Measurements from ENCODE around the gene MORN5.

The MORN5 gene

DNA sequence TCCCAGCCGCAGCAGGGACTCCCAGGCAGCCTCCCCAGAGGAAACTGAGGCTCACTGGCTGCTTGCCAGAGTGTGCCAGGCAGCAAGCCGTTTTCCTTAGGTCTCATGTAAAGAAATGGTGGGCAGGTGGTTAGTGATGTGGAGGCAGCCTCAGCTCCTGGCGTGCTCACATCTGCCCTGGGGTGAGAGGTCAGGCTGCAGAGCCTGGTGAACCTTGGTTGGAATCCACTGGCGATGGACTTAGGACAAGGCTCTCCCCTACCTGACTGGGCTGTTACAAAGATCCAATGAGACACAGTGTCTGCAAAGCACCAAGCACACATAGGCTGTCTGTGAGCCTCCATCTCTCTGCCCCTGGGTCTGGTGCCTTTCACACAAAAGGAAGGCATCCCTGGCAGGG lies 38.2 kb downstream of the MORN5 start:
- Histone ChIP-seq H3K36me3 (ENCODE audit: insufficient read depth, low read length) (no peaks in the 10 kb centered on the region), H3K4me1 (ENCODE audit: insufficient read depth, low read length) (no peaks in the 10 kb centered on the region), H3K4me3 (ENCODE audit: low read depth in 1 of 2, low read length in 2 of 2) (no peak overlapping the region), H3K27ac (ENCODE audit: low read depth, low read length) (no peak overlapping the region), H3K9ac (ENCODE audit: low read length) (no peak overlapping the region), H3K27me3 (ENCODE audit: control insufficient read depth in 1 of 2, insufficient read depth in 2 of 2, low read length in 2 of 2) (no peaks in the 10 kb centered on the region), H3K9me3 (ENCODE audit: low read length) (no peaks in the 10 kb centered on the region)

DNA sequence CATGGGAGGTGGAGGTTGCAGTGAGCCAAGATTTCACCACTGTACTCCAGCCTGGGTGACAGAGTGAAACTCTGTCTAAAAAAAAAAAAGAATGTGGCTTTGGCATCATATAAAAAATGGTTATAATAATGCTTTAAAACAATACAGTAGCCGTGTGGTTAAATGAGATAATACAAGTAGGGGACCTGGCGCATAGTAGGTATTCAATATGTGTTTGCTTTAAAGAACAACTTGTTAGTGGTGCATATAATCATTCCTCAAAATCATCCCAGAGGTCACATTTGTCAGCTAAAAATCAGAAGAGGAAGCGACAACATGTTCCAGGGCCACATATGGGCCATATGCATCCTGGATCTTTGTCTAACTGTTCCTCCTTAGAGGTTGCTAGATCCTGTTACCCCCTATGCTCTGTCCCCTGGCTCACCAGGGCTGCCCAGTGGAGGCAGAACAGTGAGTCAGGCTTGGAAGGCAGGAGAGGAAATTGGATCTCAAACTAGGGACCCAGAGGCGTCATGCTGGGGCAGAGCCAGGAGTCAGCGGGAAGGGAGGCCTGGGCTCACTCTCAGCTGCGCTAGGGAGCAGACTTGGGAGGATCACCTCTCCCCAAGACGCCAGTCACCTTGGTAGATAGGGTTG lies 41.4 kb downstream of the MORN5 start:
- no peaks in the 10 kb centered on the region for H3K27me3 ChIP-seq (ENCODE audit: control insufficient read depth in 1 of 2, insufficient read depth in 2 of 2, low read length in 2 of 2)
- H3K9ac ChIP-seq (ENCODE audit: low read length) = no peak overlapping the region
- no peak overlapping the region for H3K27ac ChIP-seq (ENCODE audit: low read depth, low read length)
- no peaks in the 10 kb centered on the region for H3K9me3 ChIP-seq (ENCODE audit: low read length)
- H3K4me3 ChIP-seq (ENCODE audit: low read depth in 1 of 2, low read length in 2 of 2) = no peak overlapping the region
- no peaks in the 10 kb centered on the region for H3K4me1 ChIP-seq (ENCODE audit: insufficient read depth, low read length)
- no peaks in the 10 kb centered on the region for H3K36me3 ChIP-seq (ENCODE audit: insufficient read depth, low read length)

DNA sequence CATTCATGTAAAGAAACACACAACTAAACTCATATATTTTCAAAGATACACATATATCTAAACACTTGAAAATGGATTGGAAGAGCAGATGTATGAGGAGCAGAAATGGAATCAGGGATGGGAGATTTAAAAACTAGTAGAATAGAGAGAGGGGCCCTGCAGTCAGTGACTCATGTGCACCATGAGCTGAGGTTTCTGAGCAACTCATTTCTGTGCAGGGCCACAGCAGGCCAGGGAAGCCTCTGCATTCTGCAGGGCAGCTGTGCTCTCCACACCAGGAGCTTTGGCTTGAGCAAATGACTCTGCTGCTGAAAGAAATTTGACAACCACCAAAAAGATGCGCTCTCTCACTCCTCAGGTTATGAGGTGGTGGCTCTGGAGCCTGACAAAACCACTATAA lies 41.9 kb downstream of the MORN5 start:
- Histone ChIP-seq H3K27ac (ENCODE audit: low read depth, low read length) (no peak overlapping the region), H3K36me3 (ENCODE audit: insufficient read depth, low read length) (no peaks in the 10 kb centered on the region), H3K4me1 (ENCODE audit: insufficient read depth, low read length) (no peaks in the 10 kb centered on the region), H3K27me3 (ENCODE audit: control insufficient read depth in 1 of 2, insufficient read depth in 2 of 2, low read length in 2 of 2) (no peaks in the 10 kb centered on the region), H3K9ac (ENCODE audit: low read length) (no peak overlapping the region), H3K4me3 (ENCODE audit: low read depth in 1 of 2, low read length in 2 of 2) (no peak overlapping the region), H3K9me3 (ENCODE audit: low read length) (no peaks in the 10 kb centered on the region)

DNA sequence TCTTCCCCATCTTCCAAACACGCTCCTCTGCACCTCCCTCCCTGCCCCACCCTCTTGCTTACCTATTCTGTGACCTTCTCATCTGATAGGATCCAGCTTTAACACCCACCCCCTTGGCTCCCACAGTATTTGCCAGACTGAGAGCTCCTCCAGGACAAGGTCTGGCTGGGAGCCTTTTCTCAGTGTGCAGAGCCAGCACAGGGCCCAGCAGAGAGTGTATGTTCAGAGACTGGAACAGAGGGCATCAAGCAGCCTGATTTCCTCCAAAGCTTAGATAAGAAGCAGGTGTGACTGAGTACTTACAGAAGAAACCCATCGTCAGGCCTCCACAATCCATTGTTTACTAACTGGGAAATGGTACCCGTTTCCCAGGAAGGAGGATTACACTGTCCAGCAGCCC lies 42.4 kb downstream of the MORN5 start:
- Histone ChIP-seq H3K36me3 (ENCODE audit: insufficient read depth, low read length) (no peaks in the 10 kb centered on the region), H3K27me3 (ENCODE audit: control insufficient read depth in 1 of 2, insufficient read depth in 2 of 2, low read length in 2 of 2) (no peaks in the 10 kb centered on the region), H3K9ac (ENCODE audit: low read length) (no peak overlapping the region), H3K9me3 (ENCODE audit: low read length) (no peaks in the 10 kb centered on the region), H3K4me1 (ENCODE audit: insufficient read depth, low read length) (no peaks in the 10 kb centered on the region), H3K27ac (ENCODE audit: low read depth, low read length) (no peak overlapping the region), H3K4me3 (ENCODE audit: low read depth in 1 of 2, low read length in 2 of 2) (no peak overlapping the region)

DNA sequence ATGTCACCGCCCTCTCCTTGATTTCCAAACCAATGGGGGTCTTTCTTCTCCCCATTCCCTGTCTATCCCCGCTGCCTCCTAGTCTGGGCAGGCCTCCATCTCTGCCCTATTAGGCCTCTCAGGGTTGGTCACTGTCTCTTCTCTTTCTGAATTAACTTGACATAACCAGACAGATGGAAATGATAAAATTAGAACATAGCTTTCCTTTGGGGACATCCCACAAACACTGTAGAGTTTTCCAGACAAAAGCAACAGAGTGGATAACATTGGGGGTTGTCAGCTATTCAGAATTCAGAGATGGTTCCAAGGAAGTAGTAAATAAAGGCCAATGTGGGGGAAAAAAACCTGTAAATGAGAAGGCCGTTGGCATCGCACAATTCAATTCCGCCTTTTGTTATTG lies 44.3 kb downstream of the MORN5 start:
- no peak overlapping the region for H3K27ac ChIP-seq (ENCODE audit: low read depth, low read length)
- no peaks in the 10 kb centered on the region for H3K36me3 ChIP-seq (ENCODE audit: insufficient read depth, low read length)
- H3K4me1 ChIP-seq (ENCODE audit: insufficient read depth, low read length) = no peaks in the 10 kb centered on the region
- H3K27me3 ChIP-seq (ENCODE audit: control insufficient read depth in 1 of 2, insufficient read depth in 2 of 2, low read length in 2 of 2) = no peaks in the 10 kb centered on the region
- no peaks in the 10 kb centered on the region for H3K9me3 ChIP-seq (ENCODE audit: low read length)
- H3K4me3 ChIP-seq (ENCODE audit: low read depth in 1 of 2, low read length in 2 of 2) = no peak overlapping the region
- no peak overlapping the region for H3K9ac ChIP-seq (ENCODE audit: low read length)

DNA sequence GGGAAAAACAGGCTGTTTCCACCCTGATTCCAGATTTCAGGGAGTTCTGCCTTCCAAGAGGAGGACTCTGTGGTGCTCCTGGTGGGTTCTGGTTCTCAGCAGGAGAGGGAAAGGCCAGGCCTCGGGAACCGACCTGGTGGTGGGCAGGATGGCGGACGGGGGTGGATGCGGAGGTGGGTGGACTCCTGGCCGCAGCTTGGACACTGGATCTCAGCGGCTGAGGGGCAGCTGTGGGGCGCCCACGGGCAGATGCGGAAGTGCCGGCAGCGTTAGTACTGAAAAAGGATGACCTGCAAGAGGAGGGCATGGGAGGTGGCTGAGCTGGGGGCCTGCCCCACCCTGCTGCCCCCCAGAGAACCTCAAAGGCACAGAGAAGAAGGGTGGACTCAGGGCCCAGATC lies 44.8 kb downstream of the MORN5 start:
- H3K4me3 ChIP-seq (ENCODE audit: low read depth in 1 of 2, low read length in 2 of 2) = no peak overlapping the region
- no peak overlapping the region for H3K9ac ChIP-seq (ENCODE audit: low read length)

DNA sequence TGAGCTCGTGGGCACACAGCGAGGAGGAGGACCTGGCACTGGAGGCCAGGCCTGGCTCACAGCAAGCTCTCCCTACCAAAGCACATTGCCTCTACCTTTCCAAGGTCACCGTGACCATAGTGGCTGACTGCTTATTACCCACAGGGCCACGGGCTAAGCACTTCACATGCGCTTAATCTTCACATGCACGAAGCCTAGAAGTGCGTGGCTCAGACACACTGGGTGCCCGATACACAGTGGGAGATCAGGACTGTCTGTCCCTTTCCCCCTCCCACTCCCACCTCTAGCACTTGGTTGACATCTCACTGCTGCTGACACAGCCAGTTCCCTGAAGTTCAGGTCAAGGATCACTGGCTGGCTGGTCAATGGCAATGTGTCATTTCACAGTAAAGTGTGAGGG lies 45.5 kb downstream of the MORN5 start:
- no peaks in the 10 kb centered on the region for H3K36me3 ChIP-seq (ENCODE audit: insufficient read depth, low read length)
- no peak overlapping the region for H3K4me3 ChIP-seq (ENCODE audit: low read depth in 1 of 2, low read length in 2 of 2)
- no peaks in the 10 kb centered on the region for H3K4me1 ChIP-seq (ENCODE audit: insufficient read depth, low read length)
- no peak overlapping the region for H3K9ac ChIP-seq (ENCODE audit: low read length)
- H3K27ac ChIP-seq (ENCODE audit: low read depth, low read length) = no peak overlapping the region
- H3K27me3 ChIP-seq (ENCODE audit: control insufficient read depth in 1 of 2, insufficient read depth in 2 of 2, low read length in 2 of 2) = no peaks in the 10 kb centered on the region
- no peaks in the 10 kb centered on the region for H3K9me3 ChIP-seq (ENCODE audit: low read length)

More for the DNA sequence above, 44.8 kb downstream of the MORN5 start:
- Histone ChIP-seq H3K27ac (ENCODE audit: low read depth, low read length) (no peak overlapping the region), H3K36me3 (ENCODE audit: insufficient read depth, low read length) (no peaks in the 10 kb centered on the region), H3K4me1 (ENCODE audit: insufficient read depth, low read length) (no peaks in the 10 kb centered on the region), H3K27me3 (ENCODE audit: control insufficient read depth in 1 of 2, insufficient read depth in 2 of 2, low read length in 2 of 2) (no peaks in the 10 kb centered on the region), H3K9me3 (ENCODE audit: low read length) (no peaks in the 10 kb centered on the region)

DNA sequence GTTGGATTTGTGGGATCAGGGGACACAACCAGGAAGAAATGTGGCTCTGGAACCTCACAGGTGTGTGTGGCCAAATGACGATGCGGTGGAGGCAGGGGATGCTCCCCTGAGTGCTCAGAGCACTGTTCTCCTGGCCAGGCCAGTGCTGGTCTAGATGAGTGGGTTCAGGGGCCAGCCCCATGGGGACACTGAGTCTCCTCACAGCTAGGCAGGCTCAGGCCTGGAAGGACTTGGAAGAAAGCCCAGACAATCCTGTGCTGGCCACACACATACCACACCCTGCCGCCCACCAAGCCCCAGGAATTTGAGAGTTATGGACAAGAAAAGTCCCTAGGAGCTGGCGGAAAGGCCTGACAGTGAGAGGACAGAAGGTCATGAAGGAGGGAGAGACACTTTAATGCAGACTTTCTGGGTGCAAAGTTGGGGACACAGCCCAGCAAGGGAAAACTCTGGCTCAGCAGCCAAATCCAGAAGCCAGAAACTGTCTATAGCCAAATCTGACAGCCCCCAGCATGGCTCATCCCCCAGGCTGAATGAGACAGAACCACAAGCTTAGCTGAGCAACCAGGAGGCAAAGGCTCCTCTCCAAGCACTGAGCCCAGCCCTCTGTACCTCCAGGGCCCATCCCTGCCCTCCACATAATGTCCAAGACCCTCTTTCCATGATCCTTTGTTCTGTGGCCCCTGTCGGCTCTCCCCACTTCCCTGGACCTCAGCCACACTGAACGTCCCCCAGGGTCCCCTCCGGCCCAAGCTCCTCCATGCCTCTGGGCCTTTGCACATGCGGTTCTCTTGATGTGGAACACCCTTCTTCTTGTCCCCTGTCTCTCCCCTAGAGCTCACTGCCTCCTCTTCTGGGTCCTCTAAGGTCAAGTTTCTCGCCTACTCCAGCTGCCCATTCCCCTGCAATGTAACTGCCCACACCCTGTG lies 46.7 kb downstream of the MORN5 start:
- H3K27ac ChIP-seq (ENCODE audit: low read depth, low read length) = no peak overlapping the region
- H3K9me3 ChIP-seq (ENCODE audit: low read length) = no peaks in the 10 kb centered on the region
- no peaks in the 10 kb centered on the region for H3K27me3 ChIP-seq (ENCODE audit: control insufficient read depth in 1 of 2, insufficient read depth in 2 of 2, low read length in 2 of 2)
- H3K36me3 ChIP-seq (ENCODE audit: insufficient read depth, low read length) = no peaks in the 10 kb centered on the region
- no peaks in the 10 kb centered on the region for H3K4me1 ChIP-seq (ENCODE audit: insufficient read depth, low read length)
- H3K9ac ChIP-seq (ENCODE audit: low read length) = no peak overlapping the region
- H3K4me3 ChIP-seq (ENCODE audit: low read depth in 1 of 2, low read length in 2 of 2) = no peak overlapping the region

DNA sequence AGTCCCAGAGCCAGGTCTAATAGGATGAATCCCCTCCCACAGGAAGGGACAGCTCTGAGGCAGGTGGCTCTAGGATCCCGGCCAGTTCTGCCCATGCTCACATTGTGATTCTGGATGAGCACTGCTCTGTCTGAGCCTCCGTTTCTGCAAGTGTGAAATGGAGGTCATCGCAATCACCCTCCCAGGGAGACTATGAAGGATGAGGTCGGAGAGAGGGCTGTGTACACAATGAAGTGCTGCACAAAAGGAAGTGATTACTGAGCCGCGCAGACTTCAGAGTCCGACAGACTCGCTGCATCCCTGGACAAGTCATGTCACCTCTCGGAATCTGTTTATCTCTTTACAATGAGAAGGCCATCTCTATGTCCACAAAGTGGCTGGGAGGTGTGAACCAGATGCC lies 47.4 kb downstream of the MORN5 start:
- Histone ChIP-seq H3K9me3 (ENCODE audit: low read length) (no peaks in the 10 kb centered on the region), H3K4me3 (ENCODE audit: low read depth in 1 of 2, low read length in 2 of 2) (no peak overlapping the region)

DNA sequence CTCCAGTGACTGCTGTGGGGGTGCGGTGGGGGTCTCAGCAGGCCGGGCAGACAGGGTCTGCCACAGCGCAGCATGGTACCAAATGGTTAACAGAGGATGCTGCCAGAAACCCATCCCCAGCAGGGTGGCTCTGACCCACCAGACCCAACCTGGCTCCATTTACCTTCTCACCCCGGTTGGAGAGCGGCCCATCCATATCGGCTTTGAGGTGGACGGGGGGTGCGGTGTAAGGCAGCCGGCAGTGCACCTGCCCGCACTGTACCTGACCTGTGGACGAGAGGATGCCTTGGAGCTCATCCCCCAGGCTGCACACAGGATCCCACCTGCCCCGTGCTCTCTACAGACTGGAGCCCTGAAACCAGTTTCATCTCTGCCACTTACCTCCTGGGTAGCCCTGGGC lies 49.7 kb downstream of the MORN5 start:
- H3K27me3 ChIP-seq (ENCODE audit: control insufficient read depth in 1 of 2, insufficient read depth in 2 of 2, low read length in 2 of 2) = peaks cover 20 to 21% of the 10 kb centered on the region in 2 donors
- H3K27ac ChIP-seq (ENCODE audit: low read depth, low read length) = no peak overlapping the region
- H3K9ac ChIP-seq (ENCODE audit: low read length) = no peak overlapping the region
- H3K4me1 ChIP-seq (ENCODE audit: insufficient read depth, low read length) = no peaks in the 10 kb centered on the region
- H3K4me3 ChIP-seq (ENCODE audit: low read depth in 1 of 2, low read length in 2 of 2) = no peak overlapping the region
- no peaks in the 10 kb centered on the region for H3K36me3 ChIP-seq (ENCODE audit: insufficient read depth, low read length)
- no peaks in the 10 kb centered on the region for H3K9me3 ChIP-seq (ENCODE audit: low read length)

More for the DNA sequence above, 47.4 kb downstream of the MORN5 start:
- Histone ChIP-seq H3K36me3 (ENCODE audit: insufficient read depth, low read length) (no peaks in the 10 kb centered on the region), H3K27me3 (ENCODE audit: control insufficient read depth in 1 of 2, insufficient read depth in 2 of 2, low read length in 2 of 2) (peaks cover 0 to 7% of the 10 kb centered on the region in 2 donors), H3K9ac (ENCODE audit: low read length) (no peak overlapping the region), H3K27ac (ENCODE audit: low read depth, low read length) (no peak overlapping the region), H3K4me1 (ENCODE audit: insufficient read depth, low read length) (no peaks in the 10 kb centered on the region)

DNA sequence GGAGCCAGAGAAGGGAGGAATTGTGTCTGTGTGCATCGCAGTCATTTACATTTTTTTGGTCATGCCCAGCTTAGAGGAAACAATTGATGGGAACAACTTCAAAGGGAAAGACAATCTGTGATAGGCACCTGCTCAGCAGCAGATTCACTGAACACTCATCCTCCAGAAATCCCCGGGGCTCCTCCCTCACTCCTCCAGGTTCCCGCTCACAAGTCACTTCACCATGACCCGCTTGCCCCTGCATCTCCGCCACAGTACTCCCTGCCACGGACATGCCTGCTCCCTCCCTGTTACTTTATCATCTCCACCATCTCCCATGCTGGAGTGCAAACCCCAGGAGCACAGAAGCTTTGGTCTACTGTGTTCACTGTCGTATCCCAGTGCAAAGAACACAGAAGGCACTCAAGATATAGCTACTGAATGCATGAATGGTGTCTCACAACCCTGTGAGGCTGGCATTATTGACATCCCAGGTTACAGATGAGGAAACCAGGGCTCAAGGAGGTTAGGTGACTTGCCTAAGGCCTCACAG lies 52.8 kb downstream of the MORN5 start:
- Histone ChIP-seq H3K4me3 (ENCODE audit: low read depth in 1 of 2, low read length in 2 of 2) (no peak overlapping the region), H3K4me1 (ENCODE audit: insufficient read depth, low read length) (no peaks in the 10 kb centered on the region), H3K9me3 (ENCODE audit: low read length) (no peaks in the 10 kb centered on the region), H3K9ac (ENCODE audit: low read length) (no peak overlapping the region), H3K27ac (ENCODE audit: low read depth, low read length) (no peak overlapping the region), H3K27me3 (ENCODE audit: control insufficient read depth in 1 of 2, insufficient read depth in 2 of 2, low read length in 2 of 2) (peaks cover 38 to 49% of the 10 kb centered on the region in 2 donors), H3K36me3 (ENCODE audit: insufficient read depth, low read length) (no peaks in the 10 kb centered on the region)

Data from muscle layer of colon (tissue), 2 donors.